Psoas muscle (tissue), 8 donors: ENCODE results near the gene ELP5. TPM values are rescaled to one million over a fixed set of nuclear protein-coding genes. Genes with fewer than 3 reads are reported as not detected.

Experiments used
- ATAC-seq, 4 donors: fragments of 200-7000 bp; cut with Tn5 transposase; one replicate each; pipeline ENCODE4 v1.9.1; 2020; ENCODE audit warnings: moderate library complexity in 3 of 4, mild to moderate bottlenecking in 2 of 4
- DNase-seq, 2 donors: peaks; one replicate each; pipeline ENCODE4 v3.0.0-alpha.2; 2020
- H3K27ac ChIP-seq: fragments of 200-600 bp; one replicate; pipeline ENCODE4 v1.8.0; 2022
- H3K27me3 ChIP-seq, 3 donors: fragments of 200-600 bp in 1 of 3; one replicate each; pipeline versions ENCODE4 v1.6.1 to v1.8.0; 2013 to 2022; ENCODE audit warnings: low read length in 2 of 3, mild to moderate bottlenecking in 2 of 3, moderate library complexity in 1 of 3; ENCODE audit not compliant: insufficient read depth in 3 of 3
- H3K36me3 ChIP-seq, 2 donors: fragments of 200-600 bp in 1 of 2; one replicate each; pipeline versions ENCODE4 v1.6.1 to v1.8.0; 2013 to 2022; ENCODE audit warnings: low read depth in 1 of 2, mild to moderate bottlenecking in 1 of 2, moderate library complexity in 1 of 2; ENCODE audit not compliant: insufficient read depth in 1 of 2
- H3K4me1 ChIP-seq: fragments of 200-600 bp; one replicate; pipeline ENCODE4 v1.8.0; 2022
- H3K4me3 ChIP-seq: fragments of 200-600 bp; one replicate; pipeline ENCODE4 v1.8.0; 2022; ENCODE audit warnings: mild to moderate bottlenecking
- H3K9me3 ChIP-seq: fragments of 200-600 bp; one replicate; pipeline ENCODE4 v1.8.0; 2022
- CTCF ChIP-seq: fragments of 200-600 bp; IDR thresholded peaks from one replicate; pipeline ENCODE4 v1.8.0; 2022; ENCODE audit warnings: antibody characterized with exemption
- WGBS, 3 donors: extraction: QIAGEN DNeasy Blood & Tissue Kit; methylation state at CpG; one replicate each; pipeline versions ENCODE4 v1.1.6 to v1.1.7; 2013; 5-methylcytosine and 5-hydroxymethylcytosine counted together
- intact Hi-C, 2 donors: fragments of 100-400 bp; cut with DNase I; formaldehyde crosslinking; loops; one replicate each; pipeline versions ENCODE4 v1.11.0 to v1.14.2; 2022
- polyA plus RNA-seq, 3 donors: library from polyadenylated mRNA; stranded (reverse); fragments of 200-250 nt; gene quantifications; one replicate each; pipeline ENCODE4 v1.2.3, GENCODE V29; 2013
- total RNA-seq, 4 donors: library from RNA; stranded (reverse); fragmentation: NEBNext Ultra II Directional in 2 of 4; extraction: Animal tissue kit (Norgen Biotek cat#: 25700) in 2 of 4; gene quantifications; one replicate each; pipeline versions ENCODE4 v1.2.1 to v1.2.4, GENCODE V29; 2021 to 2023
- donor health status: healthy with polysubstance abuse.
- donor health status: DM: no; HTN: no; CAD: no; lungs with moderate emphysema.
- donor health status: Bipolar disorder and iron deficiency.
- donor health status: healthy.
- donor health status: DM: yes; HTN: yes; CAD: no.
- donor health status: DM: no; HTN: no; CAD: no.
- donor health status: DM: no; HTN: no; CAD: no.
- donor health status: DM: yes; HTN: yes; CAD: no.

ELP5 gene
- total and polyA plus RNA-seq, 7 donors, result 50.4 to 104 (median 81.0) TPM

- ATAC-seq (no peak), DNase-seq (no peak)
- Histone ChIP-seq H3K9me3 (no peaks in the 10 kb centered on the region), H3K27me3 (no peaks in the 10 kb centered on the region), H3K4me1 (peaks cover 1% of the 10 kb centered on the region), H3K36me3 (no peaks in the 10 kb centered on the region), H3K4me3 (no peak overlapping the region), H3K27ac (no peak overlapping the region)
- intact Hi-C loops, result no loop called here
- 93 to 99% (median 93%) methylated on average over 7 of the region's 7 CpGs for WGBS, 3 donors
- TF ChIP-seq CTCF, result no peak
Measured at GRCh38 chr17:7304179-7304578, 52.2 kb downstream of the ELP5 start.

- H3K27ac ChIP-seq, result peak within 1 kb of the TSS; percentile 98
- 0 to 1% (median 0%) methylated on average over 53 to 64 of the region's 64 CpGs for WGBS, 3 donors
- peaks cover 28% of the 10 kb centered on the region for H3K4me1 ChIP-seq
- no peaks in the 10 kb centered on the region for H3K9me3 ChIP-seq
- H3K36me3 ChIP-seq, result peaks cover 2 to 28% of the 10 kb centered on the region in 2 donors
- intact Hi-C loops, result loop anchor here in 1 of 2 donors (5.0 kb wide), 1 partner anchor 40 kb away; no protein-coding TSS in a partner anchor
- ATAC-seq (peak; percentile 86 to 88 (median 88)), DNase-seq (peak; percentile 100)
- H3K4me3 ChIP-seq, result peak within 1 kb of the TSS; percentile 94
- H3K27me3 ChIP-seq, result no peaks in the 10 kb centered on the region
- TF ChIP-seq CTCF, result no peak
Measured at GRCh38 chr17:7306911-7307685, 55.1 kb downstream of the ELP5 start, which contains the start of gene EIF5A. Gene EIF5A (plus strand): TSS chr17:7307628. CDS start chr17:7309636, 2,008 bp downstream.

GRCh38 chr17:7307686-7308624, 55.9 kb downstream of the ELP5 start:
- DNase-seq (peak; percentile 68 to 86), ATAC-seq (peak; percentile 39 to 47 (median 44))
- TF ChIP-seq CTCF, result no peak
- Histone ChIP-seq H3K36me3 (peaks cover 7 to 36% of the 10 kb centered on the region in 2 donors), H3K4me3 (peak overlapping the region; percentile 94), H3K9me3 (no peaks in the 10 kb centered on the region), H3K4me1 (peaks cover 36% of the 10 kb centered on the region), H3K27me3 (no peaks in the 10 kb centered on the region), H3K27ac (peak overlapping the region; percentile 98)
- intact Hi-C loops, result loop anchor here in 1 of 2 donors (5.0 kb wide), 1 partner anchor 41 kb away; no protein-coding TSS in a partner anchor
- 0 to 1% (median 1%) methylated on average over 66 to 104 of the region's 104 CpGs for WGBS, 3 donors

GRCh38 chr17:7308625-7309433, 56.8 kb downstream of the ELP5 start:
- WGBS, 3 donors, result 0 to 1% (median 1%) methylated on average over 14 of the region's 14 CpGs
- peaks cover 8 to 45% of the 10 kb centered on the region in 2 donors for H3K36me3 ChIP-seq
- H3K27me3 ChIP-seq, result no peaks in the 10 kb centered on the region
- no peak for TF ChIP-seq CTCF
- H3K4me1 ChIP-seq, result peaks cover 45% of the 10 kb centered on the region
- H3K4me3 ChIP-seq, result peak overlapping the region; percentile 94
- H3K27ac ChIP-seq, result peak overlapping the region; percentile 98
- ATAC-seq (peak; percentile 31 to 67 (median 55)), DNase-seq (peak; percentile 74 to 84)
- no peaks in the 10 kb centered on the region for H3K9me3 ChIP-seq
- intact Hi-C loops, result loop anchor here in 1 of 2 donors (5.0 kb wide), 1 partner anchor 42 kb away; no protein-coding TSS in a partner anchor
